HG02870 (cell line): ENCODE results near the gene UVSSA.
"Not testable (repeated sequence)": the region's sequence is repeated elsewhere in the genome, so short reads cannot be mapped to it uniquely, and the experiment has no call there.

Experiments used
- ATAC-seq: cut with Tn5 transposase; IDR thresholded peaks from one replicate; pipeline ENCODE4 v1.9.1; 2021; ENCODE audit warnings: mild to moderate bottlenecking, moderate library complexity; ENCODE audit not compliant: unreplicated experiment

The UVSSA gene

DNA sequence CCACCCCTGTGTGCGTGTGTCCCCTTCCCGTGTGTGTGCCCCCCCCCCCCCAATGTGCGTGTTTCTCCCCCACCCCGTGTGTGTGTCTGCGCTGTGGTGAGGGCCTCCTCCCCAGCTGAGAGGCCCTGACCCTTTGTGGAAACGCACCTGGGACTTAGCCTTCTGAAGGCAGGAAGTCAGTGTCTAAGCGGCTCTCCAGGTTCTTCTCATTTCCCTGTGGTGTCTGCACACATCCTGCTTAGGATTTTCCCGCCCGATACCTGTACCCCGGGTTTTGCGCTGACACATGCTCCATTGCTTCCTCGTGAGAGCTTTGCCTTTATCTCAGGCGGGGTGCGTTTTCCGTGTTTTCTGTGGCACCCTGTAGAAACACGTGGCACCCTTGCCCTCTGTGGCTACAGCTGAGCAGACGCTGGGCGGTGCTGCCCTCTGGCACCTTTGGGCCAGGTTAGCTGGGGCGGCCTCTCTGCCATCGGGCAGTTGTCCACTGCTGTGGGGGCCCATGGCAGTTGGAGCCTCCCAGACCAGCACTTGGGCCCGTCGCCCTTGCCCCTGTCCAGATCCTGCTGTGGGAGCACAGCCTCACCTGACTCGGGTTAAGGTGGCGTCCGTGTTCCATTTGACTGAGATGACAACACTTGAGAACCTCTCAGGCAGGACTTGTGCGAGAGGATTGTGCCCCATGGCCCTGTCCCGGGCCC, 31.0 kb upstream of the UVSSA start:
- ATAC-seq = no peak

DNA sequence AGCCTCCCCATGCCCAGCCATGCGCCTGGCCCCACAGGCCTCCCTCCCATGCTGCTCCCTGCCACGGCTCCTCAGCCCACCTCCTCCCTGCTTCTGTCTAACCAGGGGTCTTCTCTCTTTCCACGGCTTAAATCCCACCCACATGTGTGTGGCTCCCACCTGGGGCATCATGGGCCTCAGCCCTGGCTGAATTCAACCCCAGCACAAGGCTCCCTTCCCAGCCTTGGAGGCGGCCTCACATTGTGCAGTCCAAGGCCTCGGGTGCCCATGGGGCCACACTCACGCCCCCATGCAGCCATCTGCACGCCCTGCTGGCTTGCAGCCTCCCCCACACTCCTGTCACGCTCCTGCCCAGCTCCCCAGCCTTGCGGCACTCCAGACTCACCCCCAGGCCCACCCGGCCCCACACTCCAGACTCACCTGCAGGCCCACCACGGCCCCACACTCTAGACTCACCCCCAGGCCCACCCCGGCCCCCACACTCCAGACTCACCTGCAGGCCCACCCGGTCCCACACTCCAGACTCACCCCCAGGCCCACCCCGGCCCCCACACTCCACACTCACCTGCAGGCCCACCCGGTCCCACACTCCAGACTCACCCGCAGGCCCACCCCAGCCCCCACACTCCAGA, 30.4 kb upstream of the UVSSA start:
- ATAC-seq = no peak

DNA sequence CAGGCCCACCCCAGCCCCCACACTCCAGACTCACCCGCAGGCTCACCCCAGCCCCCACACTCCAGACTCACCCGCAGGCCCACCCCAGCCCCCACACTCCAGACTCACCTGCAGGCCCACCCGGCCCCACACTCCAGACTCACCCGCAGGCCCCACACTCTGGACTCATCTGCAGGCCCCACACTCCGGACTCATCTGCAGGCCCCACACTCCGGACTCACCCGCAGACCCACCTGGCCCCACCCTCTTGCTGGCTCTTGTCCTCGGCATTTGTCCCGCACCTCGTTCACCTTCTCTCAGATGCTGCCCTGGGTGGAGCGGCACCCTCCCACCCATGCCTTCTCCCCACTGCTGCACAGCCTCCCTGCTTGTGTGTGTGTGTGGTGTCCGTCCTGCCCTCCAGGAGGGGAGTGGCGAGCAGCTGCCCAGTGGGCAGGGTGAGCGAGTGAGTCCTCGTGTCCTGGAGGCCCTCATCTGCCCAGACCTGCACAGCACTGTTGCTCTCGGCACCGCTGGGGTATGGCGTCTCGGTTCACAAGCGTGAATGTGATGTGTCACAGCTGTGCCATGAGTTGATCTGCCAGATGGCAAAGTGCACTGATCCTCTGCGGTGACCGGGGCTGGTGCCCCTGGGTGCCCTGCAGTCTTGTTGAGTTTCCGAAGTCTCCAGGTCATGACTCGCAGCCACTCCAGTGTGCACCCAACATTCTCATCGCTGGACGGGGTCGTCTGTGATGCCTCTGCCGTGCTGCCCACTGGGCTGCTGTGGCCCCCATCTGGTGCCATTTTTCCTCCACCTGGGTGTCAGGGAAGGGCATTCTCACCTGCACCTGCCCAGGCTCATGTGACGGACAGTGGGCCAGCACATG, 29.6 kb upstream of the UVSSA start:
- no peak for ATAC-seq

DNA sequence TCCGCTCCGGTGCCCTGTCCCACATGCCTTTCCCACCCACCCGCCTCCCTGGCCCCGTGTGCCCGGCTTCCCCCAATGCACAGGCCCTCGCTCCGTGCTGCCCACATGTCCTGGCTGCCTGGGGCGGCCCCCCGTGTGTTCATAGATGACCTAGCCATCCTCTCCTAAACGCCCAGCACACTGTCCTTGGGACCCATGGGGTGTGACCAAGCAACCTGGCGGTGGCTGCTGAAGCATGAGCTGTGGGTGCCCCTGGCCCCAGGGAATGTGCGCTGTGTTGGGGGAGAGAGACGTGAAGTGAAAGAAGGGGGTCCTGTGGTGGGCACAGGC, 29.0 kb upstream of the UVSSA start:
- ATAC-seq = no peak

DNA sequence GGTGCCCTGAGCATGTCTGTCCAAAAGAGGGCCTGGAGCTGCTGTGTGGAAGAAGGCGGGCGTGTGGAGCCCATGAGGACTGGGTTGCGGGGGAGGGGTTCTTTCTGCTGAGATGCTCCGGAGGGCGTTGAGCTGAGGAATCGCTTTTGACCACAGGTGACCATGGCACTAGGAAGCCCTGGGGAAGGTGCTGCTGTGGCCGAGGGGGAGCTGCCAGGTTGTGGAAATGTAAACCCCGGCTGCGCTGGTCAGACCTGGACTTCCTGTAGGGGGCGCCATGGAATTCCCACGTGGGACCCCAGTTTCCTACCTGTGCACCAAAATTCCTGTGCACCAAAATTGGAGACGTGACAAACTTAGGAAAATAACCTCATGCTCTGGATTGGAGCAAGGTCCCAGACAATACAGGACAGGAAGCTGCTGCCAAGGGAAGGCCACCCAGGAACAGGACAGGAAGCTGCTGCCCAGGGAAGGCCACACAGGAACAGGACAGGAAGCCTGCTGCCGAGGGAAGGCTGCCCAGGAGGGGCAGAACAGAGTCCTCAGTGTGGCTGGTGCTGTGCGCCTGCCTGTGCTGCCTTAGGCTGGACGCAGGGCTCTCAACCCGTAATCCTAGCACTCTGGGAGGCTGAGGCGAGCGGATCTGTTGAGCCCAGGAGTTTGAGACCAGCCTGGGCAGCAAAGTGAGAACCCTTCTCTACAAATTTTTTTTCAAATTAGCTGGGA, 28.4 kb upstream of the UVSSA start:
- no peak for ATAC-seq

DNA sequence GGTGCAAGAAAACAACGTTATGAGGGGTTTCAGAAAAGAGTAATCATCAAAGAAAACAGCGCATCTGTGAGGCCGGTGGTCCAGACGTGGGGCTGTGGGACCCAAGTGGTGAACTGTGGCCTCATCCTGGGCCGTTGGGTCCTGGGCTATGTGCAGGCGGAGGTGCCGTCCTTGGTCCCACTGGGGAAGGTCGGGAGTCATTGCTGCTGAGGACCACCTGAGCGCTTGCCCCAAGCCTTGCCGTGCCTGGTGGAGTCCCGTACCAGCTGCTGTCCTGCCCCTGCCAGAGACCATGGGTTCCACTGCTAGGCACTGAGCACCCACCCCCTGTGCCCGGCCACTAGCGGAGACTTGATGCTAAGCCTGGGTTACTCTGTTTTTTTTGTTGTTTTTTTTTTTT, 25.5 kb upstream of the UVSSA start:
- no peak for ATAC-seq

DNA sequence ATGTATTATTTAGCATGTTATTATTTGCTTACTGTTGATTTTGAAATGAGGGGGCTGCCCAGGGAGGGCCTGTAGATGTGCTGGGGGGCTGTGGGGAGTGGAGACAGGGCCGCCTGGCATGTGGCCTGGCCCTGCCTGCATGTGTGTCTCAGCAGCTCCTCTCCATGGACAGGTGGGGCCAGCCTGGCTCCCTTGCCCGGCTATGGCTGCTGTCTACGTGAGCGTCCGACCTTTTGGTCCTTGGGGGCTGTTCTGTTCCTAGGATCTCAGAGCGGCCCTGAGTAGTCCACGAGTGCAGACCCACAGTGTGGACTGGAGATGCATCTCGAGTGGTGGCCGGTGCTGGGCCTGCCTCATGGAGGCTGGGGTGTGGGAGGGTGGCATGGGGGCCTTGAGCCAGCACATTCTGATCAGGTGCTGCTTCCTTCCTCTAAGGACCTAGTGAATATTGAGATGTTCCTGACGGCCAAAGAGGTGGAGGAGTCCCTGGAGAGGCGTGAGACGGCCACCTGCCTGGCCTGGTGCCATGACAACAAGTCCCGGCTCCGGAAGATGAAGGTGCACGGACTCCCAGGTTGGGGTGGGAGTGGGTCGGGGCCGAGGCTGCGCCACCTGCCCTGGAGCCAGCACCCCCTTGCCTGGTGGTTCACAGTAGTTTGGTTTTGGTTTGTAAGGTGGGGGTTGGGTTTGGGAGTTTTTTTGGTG, 24.9 kb upstream of the UVSSA start:
- no peak for ATAC-seq

DNA sequence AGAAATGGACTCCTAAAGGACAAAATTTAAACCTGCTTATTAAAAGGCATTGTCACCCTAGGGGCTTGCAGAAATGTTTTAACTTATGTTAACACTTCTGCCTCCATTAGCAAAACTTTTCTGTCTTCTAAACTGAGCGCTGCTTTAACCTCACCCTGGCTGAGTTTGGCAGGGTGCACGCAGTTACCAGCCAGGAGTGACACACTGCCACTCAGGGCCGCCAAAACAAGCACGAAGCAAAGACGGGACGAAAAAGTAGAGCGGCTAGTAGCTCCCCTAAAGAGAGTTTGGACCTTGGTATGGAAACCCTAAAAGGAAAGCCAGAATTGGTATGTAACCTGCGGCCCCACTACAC, 23.8 kb upstream of the UVSSA start:
- no peak for ATAC-seq

DNA sequence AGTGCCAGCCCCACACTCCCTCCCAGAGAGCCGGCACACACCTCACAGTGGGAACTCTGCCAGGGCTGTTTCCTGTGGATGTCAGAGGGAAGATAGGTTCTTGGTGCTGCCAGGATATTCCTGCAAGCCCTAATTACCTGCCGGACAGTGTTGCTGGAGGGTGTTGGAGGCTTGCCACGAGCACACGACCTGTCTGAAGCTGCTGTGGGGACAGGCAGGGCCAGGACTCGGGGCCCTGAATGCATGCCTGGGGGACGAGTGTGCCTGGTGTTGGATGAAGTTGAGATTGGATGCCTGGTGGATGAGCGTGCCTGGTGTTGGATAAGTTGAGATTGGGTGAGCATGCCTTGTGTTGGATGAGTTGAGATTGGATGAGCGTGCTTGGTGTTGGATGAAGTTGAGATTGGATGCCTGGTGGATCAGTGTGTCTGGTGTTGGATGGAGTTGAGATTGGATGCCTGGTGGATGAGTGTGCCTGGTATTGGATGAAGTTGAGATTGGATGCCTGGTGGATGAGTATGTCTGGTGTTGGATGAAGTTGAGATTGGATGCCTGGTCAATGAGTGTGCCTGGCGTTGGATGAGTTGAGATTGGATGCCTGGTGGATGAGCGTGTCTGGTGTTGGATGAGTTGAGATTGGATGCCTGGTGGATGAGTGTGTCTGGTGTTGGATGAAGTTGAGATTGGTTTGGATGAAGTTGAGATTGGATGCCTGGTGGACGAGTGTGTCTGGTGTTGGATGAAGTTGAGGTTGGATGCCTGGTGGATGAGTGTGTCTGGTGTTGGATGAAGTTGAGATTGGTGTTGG, 23.2 kb upstream of the UVSSA start:
- ATAC-seq = no peak

DNA sequence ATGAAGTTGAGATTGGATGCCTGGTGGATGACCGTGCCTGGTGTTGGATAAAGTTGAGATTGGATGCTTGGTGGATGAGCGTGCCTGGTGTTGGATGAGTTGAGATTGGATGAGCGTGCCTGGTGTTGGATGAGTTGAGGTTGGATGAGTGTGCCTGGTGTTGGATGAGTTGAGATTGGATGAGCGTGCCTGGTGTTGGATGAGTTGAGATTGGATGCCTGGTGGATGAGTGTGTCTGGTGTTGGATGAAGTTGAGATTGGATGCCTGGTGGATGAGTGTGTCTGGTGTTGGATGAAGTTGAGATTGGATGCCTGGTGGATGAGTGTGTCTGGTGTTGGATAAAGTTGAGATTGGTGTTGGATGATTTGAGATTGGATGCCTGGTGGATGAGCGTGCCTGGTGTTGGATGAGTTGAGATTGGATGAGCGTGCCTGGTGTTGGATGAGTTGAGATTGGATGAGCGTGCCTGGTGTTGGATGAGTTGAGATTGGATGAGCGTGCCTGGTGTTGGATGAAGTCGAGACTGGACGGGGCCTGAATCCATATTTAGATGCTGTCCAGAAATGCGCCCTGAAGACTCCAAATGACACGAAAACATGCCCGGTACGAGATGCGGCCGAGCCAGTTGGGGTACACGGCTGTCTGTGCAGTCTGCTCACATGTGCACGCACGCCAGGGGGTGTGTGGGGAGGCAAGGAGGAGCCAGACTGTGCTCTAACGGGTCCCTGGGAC, 22.4 kb upstream of the UVSSA start:
- not testable (repeated sequence) for ATAC-seq

DNA sequence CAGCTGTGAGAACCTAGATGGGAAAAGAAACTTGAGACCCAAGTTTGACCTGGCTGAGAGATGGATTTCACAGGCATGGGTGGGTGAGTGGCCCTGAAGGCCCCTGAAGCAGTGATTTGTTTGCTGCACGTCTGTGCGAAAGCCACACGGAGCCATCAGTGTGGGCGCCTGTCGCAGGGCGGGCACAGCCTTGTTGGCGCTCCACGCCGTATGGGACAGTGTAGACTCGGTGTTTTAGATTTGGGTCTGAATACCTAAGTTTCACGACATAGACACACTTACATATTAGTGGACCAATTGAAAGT, 21.9 kb upstream of the UVSSA start:
- no peak for ATAC-seq

DNA sequence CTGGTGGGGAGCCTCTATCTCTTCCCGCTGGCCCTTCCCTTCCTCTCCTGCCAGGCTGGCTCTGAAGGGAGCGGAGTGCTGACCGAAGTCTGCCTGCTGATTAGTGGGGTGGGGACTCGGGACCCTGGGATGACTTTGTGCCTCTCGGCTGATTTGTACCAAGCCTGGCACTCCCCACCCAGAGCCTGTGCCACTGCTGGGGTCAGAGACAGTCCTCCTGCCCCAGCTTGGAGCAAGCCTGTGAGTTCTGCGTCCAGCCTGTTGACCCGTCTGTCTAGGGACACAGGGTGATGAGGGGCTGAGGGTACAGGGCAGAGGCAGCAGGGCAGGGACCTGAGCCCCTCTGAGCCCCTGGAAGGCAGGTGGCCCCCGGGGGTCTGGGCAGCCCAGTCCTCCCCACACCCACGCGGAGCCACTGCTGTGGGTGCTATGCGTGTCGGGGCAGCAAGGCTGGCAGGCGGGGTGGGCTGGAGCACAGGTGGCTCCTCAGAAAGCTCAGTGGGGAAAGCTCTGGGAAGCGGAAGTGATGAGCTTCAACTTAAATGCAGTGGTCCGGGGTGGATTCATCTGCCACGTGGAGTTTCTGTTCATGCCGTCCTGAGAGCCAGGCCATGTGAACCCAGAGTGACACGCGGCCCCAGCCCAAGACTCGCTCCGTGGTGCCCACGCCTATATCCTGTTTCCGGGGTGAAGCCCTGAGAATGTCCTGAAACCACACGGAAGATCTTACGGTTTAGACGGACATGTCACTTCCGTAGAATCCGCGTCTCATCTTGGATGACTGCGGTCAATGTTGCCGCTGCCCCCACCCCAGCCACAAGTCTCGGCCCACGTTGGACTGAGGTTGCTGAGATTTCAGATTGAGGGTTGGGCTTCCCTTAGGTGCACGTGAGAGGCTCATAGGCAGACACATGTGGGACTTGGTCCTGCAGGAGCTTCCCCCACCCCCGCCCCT, 21.1 kb upstream of the UVSSA start:
- ATAC-seq = no peak

DNA sequence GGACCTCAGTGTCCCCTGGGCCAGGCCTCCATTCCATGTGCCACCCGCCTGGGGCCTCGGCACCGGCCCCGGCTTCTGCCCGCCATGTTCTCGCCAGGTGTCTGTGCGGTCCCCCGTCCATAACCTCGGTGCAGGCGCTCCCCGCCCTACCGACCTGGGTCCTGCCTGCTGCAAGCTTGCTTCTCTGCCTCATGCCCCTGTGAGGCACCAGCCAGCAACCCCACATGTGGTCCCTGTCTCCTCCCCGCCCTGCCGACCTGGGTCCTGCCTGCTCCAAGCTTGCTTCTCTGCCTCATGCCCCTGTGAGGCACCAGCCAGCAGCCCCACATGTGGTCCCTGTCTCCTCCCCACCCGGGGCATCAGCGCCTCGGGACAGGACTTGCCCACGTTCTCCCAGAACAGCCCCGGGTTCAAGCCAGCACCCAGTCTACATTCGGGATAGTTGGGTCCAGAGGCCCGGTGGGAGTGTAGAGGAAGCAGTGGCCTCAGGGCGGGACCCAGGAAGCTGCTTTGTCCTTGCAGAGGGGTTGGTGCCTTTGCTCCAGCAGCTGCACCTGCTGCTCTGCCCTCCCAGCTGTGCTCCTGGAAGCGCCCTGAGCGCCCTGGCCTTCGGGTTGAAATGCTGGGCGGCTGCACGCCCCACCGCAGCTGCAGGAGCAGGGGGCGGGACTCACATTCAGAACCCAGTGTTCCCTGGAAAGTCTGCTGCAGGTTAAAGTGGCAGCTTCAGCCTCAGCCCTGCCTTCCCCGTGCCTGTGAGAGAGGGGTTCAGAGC, 20.1 kb upstream of the UVSSA start:
- no peak for ATAC-seq

DNA sequence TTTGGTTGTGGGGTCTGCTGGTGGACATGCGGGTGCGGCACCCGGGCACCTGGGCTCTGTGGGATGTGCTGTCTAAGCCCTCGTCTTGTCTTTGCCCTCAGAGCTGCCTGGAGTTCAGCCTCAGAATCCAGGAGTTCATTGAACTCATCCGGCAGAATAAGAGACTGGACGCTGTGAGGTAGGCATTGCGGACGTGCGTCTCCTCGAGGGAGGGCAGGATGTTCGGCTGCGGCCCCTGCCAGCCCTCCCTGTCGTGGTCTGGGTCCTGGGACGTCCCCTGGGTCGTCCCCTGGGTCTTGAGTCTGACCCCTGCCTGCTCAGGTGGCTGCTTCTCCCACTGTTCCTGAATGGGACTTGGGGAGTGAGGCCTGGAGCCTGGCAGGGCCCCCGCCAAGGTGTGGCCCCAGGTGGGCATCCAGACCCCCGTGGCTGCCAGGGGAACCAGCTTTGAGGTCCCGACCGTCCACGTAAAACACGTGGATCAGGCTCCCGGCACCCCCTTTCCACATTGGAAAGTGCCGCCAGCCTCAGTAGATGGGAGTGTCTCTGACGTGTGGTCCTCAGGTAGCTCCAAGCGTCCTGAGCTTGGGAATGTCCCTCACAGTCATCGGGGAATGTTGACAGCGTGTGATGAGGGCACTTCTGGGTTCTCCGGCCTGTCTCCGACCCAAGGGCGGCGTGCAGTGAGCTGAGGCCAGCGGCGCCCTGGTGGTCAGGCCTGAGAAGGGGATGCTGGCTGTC, 19.3 kb upstream of the UVSSA start:
- no peak for ATAC-seq

DNA sequence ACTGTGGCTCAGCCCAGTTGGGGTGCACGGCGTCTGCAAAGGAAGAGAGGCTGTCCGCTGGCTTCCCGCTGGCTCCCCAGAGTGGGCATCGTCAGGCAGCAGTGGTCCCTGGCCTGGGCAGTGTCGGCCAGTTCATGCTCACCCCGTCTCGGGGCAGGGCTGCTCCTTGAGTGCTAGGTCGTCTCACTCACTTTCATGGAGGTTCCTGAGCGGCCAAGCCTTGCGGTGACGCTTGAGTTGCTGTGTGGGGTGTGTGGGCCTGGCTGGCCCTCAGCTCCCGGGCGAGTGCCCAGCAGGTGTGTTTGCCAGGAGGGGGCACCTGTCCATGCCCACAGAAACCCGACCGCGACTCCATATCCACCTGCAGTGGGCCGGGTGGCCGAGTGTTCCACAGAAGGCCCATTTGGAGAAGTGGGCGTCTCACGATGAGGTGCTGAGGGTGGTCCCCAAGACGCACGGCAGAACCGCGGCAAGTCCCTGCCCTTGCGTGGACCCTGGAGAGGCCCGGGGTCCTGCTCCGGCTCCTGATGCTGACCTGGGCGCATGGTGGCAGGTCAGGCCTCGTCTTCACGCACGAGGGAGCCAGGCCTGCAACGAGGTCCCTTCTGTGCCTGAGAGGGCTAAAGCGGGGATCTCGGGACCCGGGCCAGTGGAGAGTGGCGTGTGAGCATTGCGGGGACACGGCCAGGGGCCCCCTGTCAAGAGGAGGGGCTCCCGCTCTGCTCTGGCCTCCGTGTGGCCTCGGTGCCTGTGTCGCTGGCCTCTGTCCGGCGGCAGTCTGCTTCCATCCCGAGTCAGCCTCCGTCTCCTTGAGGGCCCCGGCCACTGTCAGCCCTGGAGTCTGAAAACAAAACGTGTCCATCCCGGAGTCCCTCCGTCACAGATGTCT, 18.5 kb upstream of the UVSSA start:
- ATAC-seq = no peak
